C4-2B (cell line): ENCODE data around the gene SIX5.

Source experiments
- H3K27ac ChIP-seq: fragments of 450-650 bp; 2 replicates; pipeline ENCODE4 v1.5.1; 2017
- CTCF ChIP-seq: fragments of 450-650 bp; conservative IDR thresholded peaks from 2 replicates; pipeline ENCODE4 v1.5.1; 2017; ENCODE audit warnings: mild to moderate bottlenecking
- ZFX ChIP-seq: fragments of 450-650 bp; IDR thresholded peaks from 2 replicates; pipeline ENCODE4 v1.6.1; 2017

The SIX5 gene

GRCh38 chr19:45768984-45769782 lies at the start of gene SIX5:
Gene SIX5, minus strand, starts transcription at chr19:45769252. Its CDS starts 408 bp downstream, at chr19:45768844.
- TF ChIP-seq ZFX (no peak), CTCF (no peak)
- peak within 1 kb of the TSS; percentile 87 for H3K27ac ChIP-seq

GRCh38 chr19:45817725-45818301 lies 48.8 kb upstream of the SIX5 start:
- TF ChIP-seq CTCF (no peak), ZFX (no peak)
- H3K27ac ChIP-seq, result peak overlapping the region; percentile 15; the same call in 1 of the 2 replicates

GRCh38 chr19:45817010-45817724 lies 48.1 kb upstream of the SIX5 start:
- H3K27ac ChIP-seq, result peak overlapping the region; percentile 15; the same call in 1 of the 2 replicates
- TF ChIP-seq ZFX (no peak), CTCF (peak; percentile 93)

GRCh38 chr19:45816236-45817009 lies 47.4 kb upstream of the SIX5 start:
- no peak overlapping the region for H3K27ac ChIP-seq

GRCh38 chr19:45815481-45816216 lies 46.6 kb upstream of the SIX5 start:
- TF ChIP-seq ZFX, result no peak
- no peak overlapping the region for H3K27ac ChIP-seq

More at GRCh38 chr19:45816236-45817009, 47.4 kb upstream of the SIX5 start:
- TF ChIP-seq CTCF, result no peak

- no peak for TF ChIP-seq ZFX
- TF ChIP-seq CTCF, result no peak
- no peak within 1 kb of the TSS for H3K27ac ChIP-seq
Observed at GRCh38 chr19:45814851-45815480, 45.9 kb upstream of the SIX5 start, which contains the start of gene RSPH6A. Gene RSPH6A, minus strand, starts transcription at chr19:45815308. Its CDS starts 132 bp downstream, at chr19:45815176.
